GM12878 (cell line): ENCODE results near the gene TMEM132D. TPM values are rescaled to one million over a fixed set of nuclear protein-coding genes. Genes with fewer than 3 reads are reported as not detected.

Experiments
- ATAC-seq: fragments of 200-7000 bp; cut with Tn5 transposase; 3 replicates; pipeline ENCODE4 v1.9.1; 2020; ENCODE audit warnings: mild to moderate bottlenecking, moderate library complexity
- BruUV-seq: library from RNA; stranded (reverse); fragments of 400-500 nt; replicated peaks from 2 replicates; lab custom pipeline; 2021; lab: Mats Ljungman, UMichigan
- CTCF ChIA-PET: fragments of 300-600 bp; sonication (Branson Sonifier 250); formaldehyde crosslinking; extraction: SDS; loops from one replicate; lab custom pipeline; 2021; ENCODE audit warnings: inconsistent platforms; lab: Yijun Ruan, JAX
- POLR2A ChIA-PET: fragments of 350-600 bp; formaldehyde crosslinking; extraction: SDS; loops from one replicate; lab custom pipeline; 2021; ENCODE audit warnings: inconsistent platforms; lab: Charles Lee
- RAD21 ChIA-PET: fragments of 300-600 bp; sonication (Branson Sonifier 250); formaldehyde crosslinking; loops from one replicate; lab custom pipeline; 2023; ENCODE audit warnings: antibody characterized with exemption; ENCODE audit not compliant: unreplicated experiment; lab: Charles Lee
- SMC1A ChIA-PET: fragments of 300-600 bp; sonication (Branson Sonifier 250); formaldehyde crosslinking; loops from one replicate; lab custom pipeline; 2023; ENCODE audit not compliant: unreplicated experiment, uncharacterized antibody; lab: Charles Lee
- DNase-seq: peaks from one replicate; pipeline ENCODE4 v3.0.0-alpha.2; 2011; ENCODE audit warnings: low read depth, low spot score
- FAIRE-seq: peaks from 3 replicates; lab custom pipeline; 2011; peaks lifted over from hg19 to GRCh38; lab: Jason Lieb, UNC
- H2AFZ ChIP-seq: 2 replicates; pipeline ENCODE4 v1.6.0; 2011; ENCODE audit warnings: low read depth, low read length, control low read depth; ENCODE audit not compliant: control insufficient read depth
- H3K27ac ChIP-seq: 2 replicates; pipeline ENCODE4 v1.5.1; 2011; ENCODE audit warnings: control low read depth; ENCODE audit not compliant: control insufficient read depth, insufficient read depth
- H3K27me3 ChIP-seq, 2 experiments: replicated peaks in 1 of 2; 2 replicates each; pipeline versions ENCODE4 v1.6.0 to v1.6.1; 2011; ENCODE audit warnings: low read length in 1 of 2; ENCODE audit not compliant: control insufficient read depth in 2 of 2, insufficient read depth in 2 of 2
- H3K36me3 ChIP-seq, 2 experiments: 2 replicates each; pipeline ENCODE4 v1.5.1; 2011; ENCODE audit warnings: low read length in 1 of 2; ENCODE audit not compliant: control insufficient read depth in 2 of 2, insufficient read depth in 2 of 2
- H3K4me1 ChIP-seq: 2 replicates; pipeline ENCODE4 v1.6.1; 2011; ENCODE audit warnings: mild to moderate bottlenecking, low read length, moderate library complexity, mixed read lengths; ENCODE audit not compliant: control insufficient read depth, insufficient read depth
- H3K4me2 ChIP-seq: 2 replicates; pipeline ENCODE4 v1.6.0; 2011; ENCODE audit warnings: control low read depth; ENCODE audit not compliant: control insufficient read depth, insufficient read depth
- H3K4me3 ChIP-seq: fragments of 200-600 bp; sonication (generic); 2 replicates; pipeline ENCODE4 v1.5.1; 2016
- H3K79me2 ChIP-seq: 2 replicates; pipeline ENCODE4 v1.6.0; 2011; ENCODE audit warnings: low read length; ENCODE audit not compliant: control insufficient read depth, insufficient read depth
- H3K9ac ChIP-seq: 2 replicates; pipeline ENCODE4 v1.8.0; 2011; ENCODE audit warnings: low read length, control low read depth, mixed read lengths; ENCODE audit not compliant: control insufficient read depth, insufficient read depth
- H3K9me3 ChIP-seq: replicated peaks from 3 replicates; pipeline ENCODE4 v1.5.1; 2011; ENCODE audit warnings: mild to moderate bottlenecking, low read length; ENCODE audit not compliant: control insufficient read depth, insufficient read depth
- H4K20me1 ChIP-seq: 2 replicates; pipeline ENCODE4 v1.6.0; 2011; ENCODE audit not compliant: control insufficient read depth, insufficient read depth
- CBX3 ChIP-seq: fragments of 200-600 bp; sonication (generic); IDR thresholded peaks from 2 replicates; pipeline ENCODE4 v1.6.1; 2016; ENCODE audit warnings: low read depth, borderline replicate concordance
- CHD4 ChIP-seq: fragments of 200-600 bp; sonication (generic); IDR thresholded peaks from 2 replicates; pipeline ENCODE4 v1.6.1; 2016; ENCODE audit warnings: mild to moderate bottlenecking
- MEF2B ChIP-seq: fragments of 450-650 bp; IDR thresholded peaks from 2 replicates; pipeline ENCODE4 v1.6.1; 2018; ENCODE audit warnings: mild to moderate bottlenecking, moderate library complexity; ENCODE audit not compliant: partially characterized antibody, poor library complexity, severe bottlenecking
- NBN ChIP-seq: fragments of 450-650 bp; IDR thresholded peaks from 2 replicates; pipeline ENCODE4 v1.6.1; 2016
- NFIC ChIP-seq: IDR thresholded peaks from 2 replicates; pipeline ENCODE4 v1.6.1; 2012; ENCODE audit warnings: low read depth, mild to moderate bottlenecking, inconsistent platforms, low read length, moderate library complexity
- POLR2AphosphoS5 ChIP-seq: IDR thresholded peaks from 2 replicates; pipeline ENCODE4 v1.6.1; 2011; ENCODE audit warnings: mild to moderate bottlenecking, low read length, inconsistent platforms
- RAD21 ChIP-seq: IDR thresholded peaks from 2 replicates; pipeline ENCODE4 v1.6.1; 2011; ENCODE audit warnings: mild to moderate bottlenecking, low read depth, low read length, moderate library complexity; ENCODE audit not compliant: insufficient read depth
- SPI1 ChIP-seq: IDR thresholded peaks from 2 replicates; pipeline ENCODE4 v1.6.1; 2011; ENCODE audit warnings: low read depth, mild to moderate bottlenecking, low read length, moderate library complexity, borderline replicate concordance; ENCODE audit not compliant: insufficient read depth
- ZSCAN29 ChIP-seq: fragments of 450-650 bp; IDR thresholded peaks from 2 replicates; pipeline ENCODE4 v1.6.1; 2017; ENCODE audit warnings: mild to moderate bottlenecking, moderate library complexity
- WGBS: methylation state at CpG from one replicate; pipeline ENCODE4 v1.1.6; 2016; ENCODE audit warnings: low lambda C conversion rate; ENCODE audit not compliant: insufficient replicate concordance, insufficient coverage; ENCODE audit errors: missing lambda C conversion rate; 5-methylcytosine and 5-hydroxymethylcytosine counted together
- in situ Hi-C: fragments of 300-500 bp; cut with MboI; formaldehyde crosslinking; loops from 9 replicates; pipeline ENCODE4 v1.14.3; 2018; ENCODE audit warnings: mixed read lengths
- intact Hi-C: fragments of 100-400 bp; cut with micrococcal nuclease; formaldehyde crosslinking; loops from one replicate; pipeline ENCODE4 v1.14.2; 2022; ENCODE audit not compliant: unreplicated experiment
- polyA plus RNA-seq, 11 experiments: library from polyadenylated mRNA; depleted of rRNA in 4 of 11; unstranded in 6 of 11; stranded (reverse) in 5 of 11; fragments of >200 nt; fragmentation: Nextera tagmentation in 4 of 11; fragmentation: Illumina TruSeq in 1 of 11; extraction: Ambion mirVana in 4 of 11; extraction: Trizol in 1 of 11; gene quantifications; 1 replicate in 1 of 11; 2 replicates in 10 of 11; pipeline versions ENCODE4 v1.2.1 to v1.2.3, GENCODE V29; 2011 to 2016; ENCODE audit warnings: inconsistent platforms in 2 of 11, missing spikeins in 2 of 11, low read depth in 1 of 11
- total RNA-seq, 4 experiments: library from RNA; depleted of rRNA in 3 of 4; stranded (reverse); fragments of >200 nt in 3 of 4; fragmentation: Illumina TruSeq in 1 of 4; extraction: Trizol in 1 of 4; gene quantifications; 2 replicates each; pipeline versions ENCODE4 v1.2.1 to v1.2.3, GENCODE V29; 2013 to 2021
- TF ChIP-seq, protein P1 (sequence below): IDR thresholded peaks from 2 replicates; pipeline ENCODE4 v1.6.1; 2011; ENCODE audit warnings: low read depth, mild to moderate bottlenecking, low read length, moderate library complexity, borderline replicate concordance; ENCODE audit errors: extremely low read depth
- TF ChIP-seq, protein P2 (sequence below), 3 experiments: IDR thresholded peaks in 2 of 3; conservative IDR thresholded peaks in 1 of 3; 2 replicates each; pipeline ENCODE4 v1.5.1; 2011; ENCODE audit warnings: low read depth in 3 of 3, low read length in 3 of 3, mild to moderate bottlenecking in 3 of 3, control low read depth in 2 of 3, moderate library complexity in 2 of 3, inconsistent platforms in 1 of 3, mixed read lengths in 1 of 3; ENCODE audit not compliant: control insufficient read depth in 2 of 3, insufficient read depth in 1 of 3; ENCODE audit errors: extremely low read depth in 1 of 3

The TMEM132D gene
- total and polyA plus RNA-seq, 10 of the 15 experiments (the other 5 are each of a cell fraction or from before 2014, with no cell fraction given), result under 0.01 to 0.12 (median 0.02) TPM; not detected in 3

DNA sequence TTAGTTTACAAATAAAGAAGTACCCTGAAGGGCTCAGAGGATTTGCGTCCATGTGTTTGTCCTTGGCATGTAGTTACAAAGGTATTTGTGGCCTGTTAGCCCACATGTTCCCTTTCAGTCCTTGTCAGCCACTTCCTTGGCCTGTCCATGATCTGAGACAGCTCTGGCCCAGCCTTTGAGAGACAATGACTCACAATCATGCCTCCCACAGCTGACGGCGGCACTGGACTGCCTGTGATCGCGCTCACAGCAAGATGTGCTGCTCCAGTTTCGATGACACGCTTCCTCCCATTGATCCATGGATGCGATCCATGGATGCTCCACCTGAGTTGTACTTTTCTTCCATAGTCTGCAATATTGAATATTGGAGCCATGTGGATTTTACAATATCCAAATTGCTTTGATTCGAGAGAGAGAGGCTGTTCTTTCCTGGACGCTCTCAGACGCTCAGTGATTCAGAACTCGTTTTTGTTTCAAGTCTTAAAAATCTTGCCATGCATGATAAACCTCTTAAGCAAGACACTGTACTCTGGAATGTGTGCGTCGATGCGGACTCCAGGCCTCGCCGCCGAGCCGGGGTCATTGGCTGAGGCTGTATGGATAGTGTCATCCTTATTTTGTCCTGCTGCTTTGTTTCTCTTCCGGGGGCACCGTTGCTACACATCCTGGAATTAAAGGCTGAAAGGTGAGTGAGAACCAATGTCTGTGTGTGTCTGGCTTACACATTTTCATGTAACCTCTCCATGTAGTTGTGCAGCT lies 830.5 kb downstream of the TMEM132D start:
- no TSS peak for BruUV-seq
- no peak for ATAC-seq

More for the DNA sequence above, 830.5 kb downstream of the TMEM132D start:
- no peaks in the 10 kb centered on the region for H3K79me2 ChIP-seq
- 54% methylated on average over 21 of the region's 21 CpGs for WGBS
- DNase-seq, result no peak
- no peak for TF ChIP-seq SPI1
- TF ChIP-seq, protein P1, sequence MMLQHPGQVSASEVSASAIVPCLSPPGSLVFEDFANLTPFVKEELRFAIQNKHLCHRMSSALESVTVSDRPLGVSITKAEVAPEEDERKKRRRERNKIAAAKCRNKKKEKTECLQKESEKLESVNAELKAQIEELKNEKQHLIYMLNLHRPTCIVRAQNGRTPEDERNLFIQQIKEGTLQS, result no peak
- TF ChIP-seq NBN, result no peak
- TF ChIP-seq CHD4, result no peak
- TF ChIP-seq ZSCAN29, result no peak
- no peak for TF ChIP-seq CBX3
- TF ChIP-seq, protein P2, sequence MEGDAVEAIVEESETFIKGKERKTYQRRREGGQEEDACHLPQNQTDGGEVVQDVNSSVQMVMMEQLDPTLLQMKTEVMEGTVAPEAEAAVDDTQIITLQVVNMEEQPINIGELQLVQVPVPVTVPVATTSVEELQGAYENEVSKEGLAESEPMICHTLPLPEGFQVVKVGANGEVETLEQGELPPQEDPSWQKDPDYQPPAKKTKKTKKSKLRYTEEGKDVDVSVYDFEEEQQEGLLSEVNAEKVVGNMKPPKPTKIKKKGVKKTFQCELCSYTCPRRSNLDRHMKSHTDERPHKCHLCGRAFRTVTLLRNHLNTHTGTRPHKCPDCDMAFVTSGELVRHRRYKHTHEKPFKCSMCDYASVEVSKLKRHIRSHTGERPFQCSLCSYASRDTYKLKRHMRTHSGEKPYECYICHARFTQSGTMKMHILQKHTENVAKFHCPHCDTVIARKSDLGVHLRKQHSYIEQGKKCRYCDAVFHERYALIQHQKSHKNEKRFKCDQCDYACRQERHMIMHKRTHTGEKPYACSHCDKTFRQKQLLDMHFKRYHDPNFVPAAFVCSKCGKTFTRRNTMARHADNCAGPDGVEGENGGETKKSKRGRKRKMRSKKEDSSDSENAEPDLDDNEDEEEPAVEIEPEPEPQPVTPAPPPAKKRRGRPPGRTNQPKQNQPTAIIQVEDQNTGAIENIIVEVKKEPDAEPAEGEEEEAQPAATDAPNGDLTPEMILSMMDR (IDR thresholded peaks at IDR 0.05 in 2 of 3, conservative IDR thresholded peaks at IDR 0.05 in 1 of 3; ENCODE audit: control insufficient read depth in 2 of 3, extremely low read depth in 1 of 3, insufficient read depth in 1 of 3, low read depth in 3 of 3, low read length in 3 of 3), result no peak
- no peak for TF ChIP-seq POLR2AphosphoS5
- no peak for TF ChIP-seq RAD21
- TF ChIP-seq MEF2B, result no peak
- no peak for TF ChIP-seq NFIC
- ChIA-PET CTCF (no interaction called here), SMC1A (no interaction called here), RAD21 (no interaction called here), POLR2A (no interaction called here)
- no peaks in the 10 kb centered on the region for H4K20me1 ChIP-seq
- H3K27ac ChIP-seq, result no peak overlapping the region
- no peak overlapping the region for H3K4me3 ChIP-seq
- in situ Hi-C loops (no loop called here), intact Hi-C loops (no loop called here)
- no peaks in the 10 kb centered on the region for H3K4me1 ChIP-seq
- H2AFZ ChIP-seq, result no peak overlapping the region
- no peaks in the 10 kb centered on the region; a peak in 1 of 4 replicates for H3K27me3 ChIP-seq
- H3K36me3 ChIP-seq, result no peaks in the 10 kb centered on the region
- H3K4me2 ChIP-seq, result no peak overlapping the region
- no peak overlapping the region for H3K9ac ChIP-seq
- no peaks in the 10 kb centered on the region for H3K9me3 ChIP-seq
- FAIRE-seq, result no peak
